Non-pigmented ciliary epithelial cell (primary cell): ENCODE data around the gene OXGR1.
A peak's percentile ranks its signal among the peaks of the same experiment; 100 is the strongest.
"Not testable (repeated sequence)": the region's sequence is repeated elsewhere in the genome, so short reads cannot be mapped to it uniquely, and the experiment has no call there.

Source experiments
- DNase-seq: peaks from one replicate; pipeline ENCODE4 v3.0.0-alpha.2; 2010; ENCODE audit warnings: low read depth

OXGR1 gene

GRCh38 chr13:97005625-97006262, 11.5 kb upstream of the OXGR1 start:
- no peak for DNase-seq

GRCh38 chr13:97004886-97005285, 10.6 kb upstream of the OXGR1 start:
- DNase-seq: no peak

- DNase-seq: peak; percentile 91
These were observed 10.0 kb upstream of the OXGR1 start for GRCh38 chr13:97004096-97004876.

- no peak for DNase-seq
These were observed 8.8 kb upstream of the OXGR1 start for GRCh38 chr13:97003071-97003470.

- peak; percentile 49 for DNase-seq
These were observed 8.3 kb upstream of the OXGR1 start for GRCh38 chr13:97002581-97002980.

GRCh38 chr13:97001636-97002035, 7.4 kb upstream of the OXGR1 start:
- DNase-seq: no peak

- DNase-seq: no peak
These were observed 6.1 kb upstream of the OXGR1 start for GRCh38 chr13:97000295-97000925.

GRCh38 chr13:96999091-96999490, 4.8 kb upstream of the OXGR1 start:
- DNase-seq: no peak

- DNase-seq: no peak
These were observed 3.8 kb upstream of the OXGR1 start for GRCh38 chr13:96998051-96998450.

- no peak for DNase-seq
These were observed 2.6 kb upstream of the OXGR1 start for GRCh38 chr13:96996886-96997285.

GRCh38 chr13:96996107-96996506, 1.8 kb upstream of the OXGR1 start:
- no peak for DNase-seq

GRCh38 chr13:96994858-96995243, 575 bp upstream of the OXGR1 start:
- DNase-seq: no peak

GRCh38 chr13:96993634-96994016, 651 bp downstream of the OXGR1 start:
- DNase-seq: no peak

- no peak for DNase-seq
These were observed 1.6 kb downstream of the OXGR1 start for GRCh38 chr13:96992633-96993032.

- no peak for DNase-seq
These were observed 3.2 kb downstream of the OXGR1 start for GRCh38 chr13:96991072-96991471.

- no peak for DNase-seq
These were observed 5.8 kb downstream of the OXGR1 start for GRCh38 chr13:96988441-96988840.

- no peak for DNase-seq
These were observed 10.2 kb downstream of the OXGR1 start for GRCh38 chr13:96984051-96984508.

- DNase-seq: no peak
These were observed 11.6 kb downstream of the OXGR1 start for GRCh38 chr13:96982672-96983071.

- not testable (repeated sequence) for DNase-seq
These were observed 14.4 kb downstream of the OXGR1 start for GRCh38 chr13:96979861-96980260.

- DNase-seq: no peak
These were observed 26.2 kb downstream of the OXGR1 start for GRCh38 chr13:96968027-96968426.

- no peak for DNase-seq
These were observed 27.0 kb downstream of the OXGR1 start for GRCh38 chr13:96967248-96967745.

- no peak for DNase-seq
These were observed 27.7 kb downstream of the OXGR1 start for GRCh38 chr13:96966415-96967102.
